Measurements from ENCODE around the gene ATP8A1.
"Not testable (repeated sequence)": the region's sequence is repeated elsewhere in the genome, so short reads cannot be mapped to it uniquely, and the experiment has no call there.

Gene ATP8A1

GRCh38 chr4:42461216-42461615 is 195.7 kb downstream of the ATP8A1 start:
- not testable (repeated sequence) for DNase-seq

GRCh38 chr4:42460043-42460442 is 196.9 kb downstream of the ATP8A1 start:
- DNase-seq, result no peak

GRCh38 chr4:42458657-42459056 is 198.2 kb downstream of the ATP8A1 start:
- no peak for DNase-seq

GRCh38 chr4:42454755-42455420 is 202.0 kb downstream of the ATP8A1 start:
- DNase-seq, result no peak

- no peak for DNase-seq
Observed at GRCh38 chr4:42453612-42454011, 203.3 kb downstream of the ATP8A1 start.

GRCh38 chr4:42452823-42453222 is 204.1 kb downstream of the ATP8A1 start:
- DNase-seq, result no peak

- DNase-seq, result no peak
Observed at GRCh38 chr4:42446823-42447222, 210.1 kb downstream of the ATP8A1 start.

- DNase-seq, result no peak
Observed at GRCh38 chr4:42445038-42445437, 211.9 kb downstream of the ATP8A1 start.

- DNase-seq, result no peak
Observed at GRCh38 chr4:42442601-42443000, 214.3 kb downstream of the ATP8A1 start.

- no peak for DNase-seq
Observed at GRCh38 chr4:42440083-42440482, 216.8 kb downstream of the ATP8A1 start.

GRCh38 chr4:42436928-42437565 is 219.9 kb downstream of the ATP8A1 start:
- no peak for DNase-seq

GRCh38 chr4:42428036-42428435 is 228.9 kb downstream of the ATP8A1 start:
- no peak for DNase-seq

- DNase-seq, result no peak
Observed at GRCh38 chr4:42425146-42426065, 231.5 kb downstream of the ATP8A1 start.

- DNase-seq, result no peak
Observed at GRCh38 chr4:42420140-42420539, 236.8 kb downstream of the ATP8A1 start.

- DNase-seq, result no peak
Observed at GRCh38 chr4:42417550-42417949, 239.4 kb downstream of the ATP8A1 start.

- no peak for DNase-seq
Observed at GRCh38 chr4:42416017-42416416, 240.9 kb downstream of the ATP8A1 start.

GRCh38 chr4:42415281-42415680 is 241.6 kb downstream of the ATP8A1 start:
- DNase-seq, result no peak

GRCh38 chr4:42412251-42412650 is 244.7 kb downstream of the ATP8A1 start:
- DNase-seq, result no peak

- no peak for DNase-seq
Observed at GRCh38 chr4:42411803-42412202, 245.1 kb downstream of the ATP8A1 start.

- DNase-seq, result no peak
Observed at GRCh38 chr4:42410446-42410845, 246.5 kb downstream of the ATP8A1 start.

GRCh38 chr4:42404001-42404400 is 252.9 kb downstream of the ATP8A1 start:
- no peak for DNase-seq

GRCh38 chr4:42401171-42401570 is 255.7 kb downstream of the ATP8A1 start:
- DNase-seq, result peak in 1 of 2 experiments; percentile 4

- DNase-seq, result no peak
Observed at GRCh38 chr4:42399393-42399792, 257.5 kb downstream of the ATP8A1 start.

- DNase-seq, result no peak
Observed at GRCh38 chr4:42398871-42399331, 258.0 kb downstream of the ATP8A1 start.
